ENCODE measurements around the gene GIMAP2. TPM values are rescaled to one million over a fixed set of nuclear protein-coding genes. Genes with fewer than 3 reads are reported as not detected.

Gene GIMAP2
- total and polyA plus RNA-seq, 2 of the 13 experiments (the other 11 are each of a cell fraction or from before 2014, with no cell fraction given), result 0.49 to 1.4 TPM

GRCh38 chr7:150716368-150716767, 30.9 kb downstream of the GIMAP2 start, which contains the start of gene GIMAP1:
Gene GIMAP1, plus strand, starts transcription at chr7:150716613. Its CDS starts 2,435 bp downstream, at chr7:150719048.
- TF ChIP-seq MIER3 (CRISPR knock-in tag; IDR thresholded peaks at IDR 0.05; ENCODE audit: borderline replicate concordance) (no peak), MIER2 (CRISPR knock-in tag; IDR thresholded peaks at IDR 0.05) (no peak), TP53 (CRISPR knock-in tag; conservative IDR thresholded peaks at IDR 0.05) (no peak), ZFP82 (CRISPR knock-in tag; IDR thresholded peaks at IDR 0.05; ENCODE audit: borderline replicate concordance) (no peak), ZNF547 (CRISPR knock-in tag; IDR thresholded peaks at IDR 0.05) (no peak), GATAD1 (CRISPR knock-in tag; IDR thresholded peaks at IDR 0.05) (no peak), BORCS8-MEF2B (CRISPR knock-in tag; IDR thresholded peaks at IDR 0.05) (no peak), KLF13 (CRISPR knock-in tag; IDR thresholded peaks at IDR 0.05) (no peak), E2F1 (CRISPR knock-in tag; IDR thresholded peaks at IDR 0.05) (no peak), MLXIP (CRISPR knock-in tag; IDR thresholded peaks at IDR 0.05; ENCODE audit: borderline replicate concordance) (no peak), FLYWCH1 (CRISPR knock-in tag; IDR thresholded peaks at IDR 0.05) (no peak), NCOA5 (CRISPR knock-in tag; IDR thresholded peaks at IDR 0.05) (no peak), THRA (CRISPR knock-in tag; IDR thresholded peaks at IDR 0.05; ENCODE audit: borderline replicate concordance) (no peak), ZNF816 (CRISPR knock-in tag; IDR thresholded peaks at IDR 0.05; ENCODE audit: borderline replicate concordance) (no peak)
- intact Hi-C loops (cut with micrococcal nuclease; ENCODE audit: unreplicated experiment), result no loop called here
- FAIRE-seq, result no peak
- Histone ChIP-seq H4K20me1 (ENCODE audit: insufficient read depth, low read length) (no peaks in the 10 kb centered on the region), H3K4me3 (replicated peaks in 1 of 3; ENCODE audit: insufficient read depth in 1 of 3, low read depth in 2 of 3, low read length in 3 of 3) (no peak within 1 kb of the TSS), H3K36me3 (replicated peaks in 1 of 2; ENCODE audit: control insufficient read depth in 1 of 2, insufficient read depth in 2 of 2, low read length in 2 of 2) (no peaks in the 10 kb centered on the region), H3K9me3 (ENCODE audit: low read length) (no peaks in the 10 kb centered on the region), H2AFZ (ENCODE audit: low read length) (no peak within 1 kb of the TSS), H3K27ac (ENCODE audit: extremely low read length, insufficient read depth, low read length) (no peak within 1 kb of the TSS), H3K4me2 (ENCODE audit: low read depth, low read length) (no peak within 1 kb of the TSS), H3K4me1 (ENCODE audit: insufficient read depth, low read length) (no peaks in the 10 kb centered on the region), H3K79me2 (ENCODE audit: insufficient read depth, low read length) (no peaks in the 10 kb centered on the region), H3K27me3 (ENCODE audit: control insufficient read depth in 1 of 2, insufficient read depth in 2 of 2, low read length in 2 of 2) (peaks cover 0 to 3% of the 10 kb centered on the region in 2 experiments; a peak in 2 of 5 replicates), H3K9ac (ENCODE audit: insufficient read depth, low read depth, low read length) (no peak within 1 kb of the TSS)
- DNase-seq (ENCODE audit: low spot score), result no peak
- 0% methylated on average over 1 of the region's 5 CpGs for WGBS (ENCODE audit: low lambda C conversion rate)
- no peak for ATAC-seq
- CTCF ChIA-PET (ENCODE audit: low intra/inter-chr PET ratio, low total read pairs), result no interaction called here
- in situ Hi-C loops (cut with HindIII; ENCODE audit: extremely low pct_ligation_motif_present, low pct_unique_long_range_greater_than_20kb), result no loop called here
- no TSS peak for BruUV-seq (replicated peaks)
- POLR2A ChIA-PET, result no interaction called here
